LNCAP (cell line): Measurements from ENCODE around the gene KLF9.

Experiments used
- CTCF ChIP-seq: fragments of 450-650 bp; IDR thresholded peaks from 2 replicates; pipeline ENCODE4 v1.5.1; 2017; ENCODE audit warnings: mild to moderate bottlenecking

The KLF9 gene

GRCh38 chr9:70389621-70390266 is 24.7 kb downstream of the KLF9 start:
- no peak for TF ChIP-seq CTCF

GRCh38 chr9:70389188-70389587 is 25.3 kb downstream of the KLF9 start:
- TF ChIP-seq CTCF, result no peak

GRCh38 chr9:70387663-70388062 is 26.8 kb downstream of the KLF9 start:
- TF ChIP-seq CTCF, result no peak

- no peak for TF ChIP-seq CTCF
Measured at GRCh38 chr9:70385426-70385825, 29.0 kb downstream of the KLF9 start.

GRCh38 chr9:70382709-70383605 is 31.5 kb downstream of the KLF9 start:
- TF ChIP-seq CTCF, result no peak

GRCh38 chr9:70382046-70382708 is 32.3 kb downstream of the KLF9 start:
- no peak for TF ChIP-seq CTCF

- no peak for TF ChIP-seq CTCF
Measured at GRCh38 chr9:70374962-70375618, 39.4 kb downstream of the KLF9 start.
